GM12873 (cell line): ENCODE results near the gene POLE.

ENCODE experiments used
- CTCF ChIP-seq: IDR thresholded peaks from 2 replicates; pipeline ENCODE4 v1.5.1; 2012; ENCODE audit warnings: low read depth, mild to moderate bottlenecking, moderate library complexity, low read length, control low read depth; ENCODE audit not compliant: insufficient read depth; ENCODE audit errors: missing control alignments

Gene POLE

GRCh38 chr12:132647858-132648257, 39.3 kb downstream of the POLE start:
- TF ChIP-seq CTCF, result no peak

GRCh38 chr12:132646850-132647249, 40.3 kb downstream of the POLE start:
- no peak for TF ChIP-seq CTCF

- no peak for TF ChIP-seq CTCF
Measured at GRCh38 chr12:132642846-132643835, 44.0 kb downstream of the POLE start.

DNA sequence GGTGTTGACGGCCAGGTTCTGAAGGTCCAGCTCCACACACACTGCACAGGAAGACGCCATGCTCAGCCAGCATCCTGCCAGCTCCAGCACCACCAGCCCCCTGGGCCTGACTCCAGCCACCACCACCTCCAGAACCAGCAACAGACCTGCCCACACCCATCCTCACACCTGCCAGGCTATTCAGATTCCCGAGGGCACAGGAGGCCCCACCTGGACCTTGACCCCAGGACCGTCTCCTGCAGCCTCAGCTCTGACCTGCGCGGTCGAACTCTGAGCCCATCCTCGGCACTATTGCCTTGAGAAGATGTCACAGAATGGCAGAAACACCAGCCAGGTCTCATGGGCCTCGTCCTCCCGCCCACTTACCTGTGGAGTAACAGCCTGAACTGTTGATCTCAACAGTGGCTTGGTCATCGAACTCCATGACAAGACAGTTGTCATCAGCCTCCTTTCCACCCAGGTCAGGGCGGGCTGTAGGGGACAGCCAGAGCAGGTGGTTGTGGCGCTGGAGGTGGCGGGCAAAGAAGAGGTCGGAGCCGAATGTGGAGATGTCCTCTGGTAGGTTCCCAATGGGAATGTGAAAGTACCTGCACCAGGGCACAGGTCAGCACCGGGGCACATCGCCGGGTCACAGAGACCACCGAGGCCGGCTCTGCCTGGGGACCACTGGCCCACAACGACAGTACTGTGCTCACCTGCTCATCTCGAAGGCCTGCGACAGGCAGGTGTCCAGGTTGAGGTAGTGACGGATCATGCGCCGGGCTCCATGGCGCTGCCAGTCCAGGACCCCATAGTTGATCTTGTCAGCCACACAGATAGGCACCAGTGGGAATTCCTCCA, 45.1 kb downstream of the POLE start:
- TF ChIP-seq CTCF, result no peak

GRCh38 chr12:132640936-132641335, 46.2 kb downstream of the POLE start:
- TF ChIP-seq CTCF, result no peak

DNA sequence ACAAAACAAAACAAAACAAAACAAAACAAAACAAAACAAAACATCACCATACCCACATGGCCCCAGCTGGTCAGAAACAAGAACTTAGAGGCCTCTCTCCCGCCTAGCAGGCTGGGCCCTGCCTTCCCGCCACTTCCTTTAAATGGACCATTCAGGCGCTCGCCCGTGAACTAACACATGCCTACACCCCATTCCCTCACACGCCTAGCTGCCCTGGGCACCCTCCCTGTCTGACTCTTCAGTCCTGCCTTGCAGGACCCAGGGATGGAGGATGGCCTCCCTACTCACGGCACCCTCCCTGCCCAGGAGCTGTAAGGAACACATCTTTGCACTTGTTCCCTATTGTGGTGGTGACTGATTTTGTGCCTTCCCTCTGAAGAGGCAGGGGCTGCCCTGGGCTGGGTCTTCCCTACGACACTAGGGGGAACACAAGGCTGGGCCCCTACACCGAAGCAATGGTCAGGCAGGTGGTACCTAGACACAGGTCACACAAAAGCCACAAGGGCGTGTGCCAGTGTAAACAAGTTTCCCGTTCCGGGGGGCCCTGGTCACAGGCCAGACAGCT, 47.1 kb downstream of the POLE start:
- no peak for TF ChIP-seq CTCF
